B cell (primary cell): Measurements from ENCODE around the gene PCSK4. TPM values are rescaled to one million over a fixed set of nuclear protein-coding genes. Genes with fewer than 3 reads are reported as not detected.

Experiments used
- ATAC-seq: fragments of 200-7000 bp; cut with Tn5 transposase; one replicate; pipeline ENCODE4 v1.10.0; 2021; ENCODE audit warnings: low read depth, mild to moderate bottlenecking, moderate number of reproducible peaks, moderate library complexity
- CTCF ChIA-PET: fragments of 350-600 bp; sonication (Branson Sonifier 250); formaldehyde crosslinking; loops from one replicate; lab custom pipeline; 2021; ENCODE audit warnings: antibody characterized with exemption, inconsistent platforms; lab: Charles Lee
- POLR2A ChIA-PET: fragments of 350-600 bp; sonication (Branson Sonifier 250); formaldehyde crosslinking; loops from one replicate; lab custom pipeline; 2021; ENCODE audit warnings: antibody characterized with exemption; lab: Charles Lee
- DNase-seq: peaks from one replicate; pipeline ENCODE4 v3.0.0; 2013
- H2AFZ ChIP-seq: 2 replicates; pipeline ENCODE4 v1.6.1; 2012; ENCODE audit warnings: mild to moderate bottlenecking, low read depth, low read length; ENCODE audit not compliant: insufficient read depth, poor library complexity, severe bottlenecking
- H3K27ac ChIP-seq, 2 donors: 1 replicate in 1 of 2; 2 replicates in 1 of 2; pipeline ENCODE4 v1.5.1; 2012 to 2013; ENCODE audit warnings: low read length in 2 of 2, mild to moderate bottlenecking in 2 of 2, moderate library complexity in 1 of 2
- H3K27me3 ChIP-seq, 4 experiments: fragments of 200-600 bp in 1 of 4; sonication (generic) in 1 of 4; replicated peaks in 1 of 4; 1 replicate in 2 of 4; 2 replicates in 2 of 4; pipeline versions ENCODE4 v1.6.1 to v1.7.0; 2013 to 2016; ENCODE audit warnings: low read length in 3 of 4, mild to moderate bottlenecking in 2 of 4, mixed read lengths in 1 of 4, moderate library complexity in 1 of 4; ENCODE audit not compliant: insufficient read depth in 4 of 4, control insufficient read depth in 3 of 4; ENCODE audit errors: control extremely low read depth in 1 of 4
- H3K36me3 ChIP-seq, 2 experiments: replicated peaks in 1 of 2; 1 replicate in 1 of 2; 2 replicates in 1 of 2; pipeline versions ENCODE4 v1.6.1 to v1.7.1; 2013; ENCODE audit warnings: low read length in 1 of 2; ENCODE audit not compliant: insufficient read depth in 2 of 2, control insufficient read depth in 1 of 2; ENCODE audit errors: control extremely low read depth in 1 of 2, extremely low read depth in 1 of 2
- H3K4me1 ChIP-seq, 2 donors: fragments of 200-600 bp in 1 of 2; sonication (generic) in 1 of 2; 1 replicate in 1 of 2; 2 replicates in 1 of 2; pipeline versions ENCODE4 v1.5.1 to v1.6.1; 2013 to 2017; ENCODE audit warnings: low read length in 2 of 2; ENCODE audit not compliant: control insufficient read depth in 2 of 2, insufficient read depth in 2 of 2
- H3K4me2 ChIP-seq: replicated peaks from 2 replicates; pipeline ENCODE3; 2012; ENCODE audit warnings: mild to moderate bottlenecking, low read depth, low read length; ENCODE audit not compliant: poor library complexity, severe bottlenecking
- H3K4me3 ChIP-seq, 5 experiments: fragments of 200-600 bp in 1 of 5; sonication (generic) in 1 of 5; 1 replicate in 3 of 5; 2 replicates in 2 of 5; pipeline versions ENCODE4 v1.5.1 to v1.7.0; 2011 to 2016; ENCODE audit warnings: low read length in 4 of 5, mild to moderate bottlenecking in 4 of 5, low read depth in 2 of 5, control low read depth in 1 of 5, moderate library complexity in 1 of 5; ENCODE audit not compliant: insufficient read depth in 1 of 5; ENCODE audit errors: control extremely low read depth in 1 of 5, extremely low read depth in 1 of 5
- H3K79me2 ChIP-seq: fragments of 200-600 bp; sonication (generic); one replicate; pipeline ENCODE4 v1.6.0; 2016; ENCODE audit warnings: low read length; ENCODE audit not compliant: control insufficient read depth, insufficient read depth
- H3K9ac ChIP-seq: fragments of 200-600 bp; sonication (generic); 2 replicates; pipeline ENCODE4 v1.6.1; 2017; ENCODE audit warnings: mild to moderate bottlenecking, low read length, moderate library complexity
- H3K9me3 ChIP-seq, 3 donors: one replicate each; pipeline versions ENCODE4 v1.6.1 to v1.7.1; 2013; ENCODE audit warnings: low read length in 2 of 3; ENCODE audit not compliant: control insufficient read depth in 2 of 3, insufficient read depth in 1 of 3; ENCODE audit errors: control extremely low read depth in 1 of 3
- H4K20me1 ChIP-seq: 2 replicates; pipeline ENCODE4 v1.6.0; 2012; ENCODE audit warnings: mild to moderate bottlenecking, low read length; ENCODE audit not compliant: insufficient read depth, control insufficient read depth, poor library complexity, severe bottlenecking
- H3K27ac Mint-ChIP-seq: one replicate; pipeline ENCODE4 v1.8.0; 2021; ENCODE audit warnings: mixed read lengths
- H3K27me3 Mint-ChIP-seq: one replicate; pipeline ENCODE4 v1.8.0; 2021; ENCODE audit warnings: mixed read lengths
- H3K4me1 Mint-ChIP-seq: one replicate; pipeline ENCODE4 v1.8.0; 2021; ENCODE audit warnings: mixed read lengths
- H3K4me3 Mint-ChIP-seq: one replicate; pipeline ENCODE4 v1.8.0; 2021; ENCODE audit warnings: mixed read lengths
- H3K9me3 Mint-ChIP-seq: one replicate; pipeline ENCODE4 v1.8.0; 2022; ENCODE audit warnings: mixed read lengths; ENCODE audit not compliant: insufficient read depth
- CTCF ChIP-seq: fragments of 200-600 bp; IDR thresholded peaks from one replicate; pipeline ENCODE4 v1.8.0; 2022; ENCODE audit warnings: antibody characterized with exemption, mild to moderate bottlenecking
- EZH2 ChIP-seq: IDR thresholded peaks from 2 replicates; pipeline ENCODE4 v1.6.1; 2012; ENCODE audit warnings: borderline replicate concordance, low read depth, mild to moderate bottlenecking, moderate library complexity, low read length; ENCODE audit not compliant: insufficient read depth, poor library complexity, severe bottlenecking
- WGBS: methylation state at CpG from one replicate; pipeline ENCODE4 v1.1.5; 2013; ENCODE audit warnings: missing lambda C conversion rate; ENCODE audit not compliant: insufficient coverage; 5-methylcytosine and 5-hydroxymethylcytosine counted together
- intact Hi-C: fragments of 100-400 bp; cut with micrococcal nuclease; formaldehyde crosslinking; loops from one replicate; pipeline ENCODE4 v1.10.0; 2022
- polyA plus RNA-seq: library from polyadenylated mRNA; depleted of rRNA; stranded (reverse); fragments of >200 nt; gene quantifications from 2 replicates; pipeline ENCODE4 v1.2.3, GENCODE V29; 2012
- total RNA-seq, 2 donors: library from RNA; stranded (reverse); fragments of 120-200 nt in 1 of 2; gene quantifications; 1 replicate in 1 of 2; 2 replicates in 1 of 2; pipeline versions ENCODE4 v1.2.3 to v1.2.4, GENCODE V29; 2013 to 2022

PCSK4 gene
- total and polyA plus RNA-seq, 2 donors (not counting 1 experiment from before 2014, with no cell fraction given) = 1.1 to 1.3 TPM

- intact Hi-C loops = no loop called here
- Histone ChIP-seq H3K36me3 (no peaks in the 10 kb centered on the region), H3K4me2 (no peak overlapping the region), H3K9me3 (peaks cover 0 to 47% (median 0%) of the 10 kb centered on the region in 3 donors), H3K4me3 (no peak overlapping the region), H3K79me2 (no peaks in the 10 kb centered on the region), H4K20me1 (peaks cover 7% of the 10 kb centered on the region), H3K9ac (no peak overlapping the region), H3K27me3 (peaks cover 0 to 85% (median 50%) of the 10 kb centered on the region in 4 experiments), H3K4me1 (peaks cover 39 to 42% of the 10 kb centered on the region in 2 donors), H3K27ac (no peak overlapping the region), H2AFZ (no peak overlapping the region)
- ChIA-PET CTCF (interaction anchor here (0.8 kb wide), 1 partner anchor 208 kb away, joined by 3 read pairs; no protein-coding TSS in a partner anchor), POLR2A (no interaction called here)
- Mint-ChIP-seq H3K9me3 (no peaks in the 10 kb centered on the region), H3K4me3 (no peak overlapping the region), H3K27ac (no peak overlapping the region), H3K27me3 (peaks cover 39% of the 10 kb centered on the region), H3K4me1 (peaks cover 30% of the 10 kb centered on the region)
- 75% methylated on average over 20 of the region's 30 CpGs for WGBS
- ATAC-seq (no peak), DNase-seq (no peak)
- TF ChIP-seq EZH2 (no peak), CTCF (no peak)
These were observed 37.2 kb downstream of the PCSK4 start for GRCh38 chr19:1452802-1453524.
